Measurements from ENCODE around the gene SEMA4D. TPM values are rescaled to one million over a fixed set of nuclear protein-coding genes. Genes with fewer than 3 reads are reported as not detected.

SEMA4D gene
- total and polyA plus RNA-seq, 2 experiments from 2014 or later, result 9.4 to 10.4 TPM

- Histone ChIP-seq H3K4me3 (no peak overlapping the region), H3K27me3 (no peaks in the 10 kb centered on the region), H3K27ac (no peak overlapping the region), H3K36me3 (replicated peaks; ENCODE audit: insufficient read depth, low read depth) (no peaks in the 10 kb centered on the region), H3K79me2 (no peaks in the 10 kb centered on the region), H3K4me2 (no peak overlapping the region), H4K20me1 (ENCODE audit: insufficient read depth, poor library complexity, severe bottlenecking) (no peaks in the 10 kb centered on the region), H3K4me1 (ENCODE audit: insufficient read depth) (no peaks in the 10 kb centered on the region), H3K9me2 (replicated peaks; ENCODE audit: insufficient read depth) (no peaks in the 10 kb centered on the region), H3K9me3 (ENCODE audit: low read depth) (no peaks in the 10 kb centered on the region), H2AFZ (no peak overlapping the region)
- WGBS (ENCODE audit: low lambda C conversion rate, missing lambda C conversion rate), result 93% methylated on average over 3 of the region's 3 CpGs
- DNase-seq (ENCODE audit: low spot score), result no peak
- TF ChIP-seq EZH2phosphoT487 (IDR thresholded peaks at IDR 0.05; ENCODE audit: low read depth, severe bottlenecking, unreplicated experiment) (no peak), CTCF (IDR thresholded peaks at IDR 0.05; ENCODE audit: poor library complexity) (no peak), EZH2 (IDR thresholded peaks at IDR 0.05; ENCODE audit: borderline replicate concordance) (no peak)
Observed at GRCh38 chr9:89366711-89367110, 131.2 kb downstream of the SEMA4D start.

GRCh38 chr9:89365532-89365912 is 132.4 kb downstream of the SEMA4D start:
- no peaks in the 10 kb centered on the region for H3K36me3 ChIP-seq (replicated peaks; ENCODE audit: insufficient read depth, low read depth)
- no peaks in the 10 kb centered on the region for H3K27me3 ChIP-seq
- DNase-seq (ENCODE audit: low spot score), result no peak
- no peaks in the 10 kb centered on the region for H4K20me1 ChIP-seq (ENCODE audit: insufficient read depth, poor library complexity, severe bottlenecking)
- H3K27ac ChIP-seq, result no peak overlapping the region
- no peaks in the 10 kb centered on the region for H3K79me2 ChIP-seq
- 89% methylated on average over 2 of the region's 2 CpGs for WGBS (ENCODE audit: low lambda C conversion rate, missing lambda C conversion rate)
- H2AFZ ChIP-seq, result no peak overlapping the region
- H3K4me2 ChIP-seq, result no peak overlapping the region
- H3K9me3 ChIP-seq (ENCODE audit: low read depth), result no peaks in the 10 kb centered on the region
- no peaks in the 10 kb centered on the region for H3K4me1 ChIP-seq (ENCODE audit: insufficient read depth)
- H3K4me3 ChIP-seq, result no peak overlapping the region
- TF ChIP-seq EZH2 (IDR thresholded peaks at IDR 0.05; ENCODE audit: borderline replicate concordance) (no peak), CTCF (IDR thresholded peaks at IDR 0.05; ENCODE audit: poor library complexity) (no peak), EZH2phosphoT487 (IDR thresholded peaks at IDR 0.05; ENCODE audit: low read depth, severe bottlenecking, unreplicated experiment) (no peak)
- no peaks in the 10 kb centered on the region for H3K9me2 ChIP-seq (replicated peaks; ENCODE audit: insufficient read depth)

- Histone ChIP-seq H3K27me3 (no peaks in the 10 kb centered on the region), H3K36me3 (replicated peaks; ENCODE audit: insufficient read depth, low read depth) (no peaks in the 10 kb centered on the region), H3K4me3 (no peak overlapping the region), H3K9me3 (ENCODE audit: low read depth) (no peaks in the 10 kb centered on the region), H3K9me2 (replicated peaks; ENCODE audit: insufficient read depth) (no peaks in the 10 kb centered on the region), H4K20me1 (ENCODE audit: insufficient read depth, poor library complexity, severe bottlenecking) (no peaks in the 10 kb centered on the region), H3K4me1 (ENCODE audit: insufficient read depth) (no peaks in the 10 kb centered on the region), H3K27ac (no peak overlapping the region), H3K4me2 (no peak overlapping the region), H2AFZ (no peak overlapping the region), H3K79me2 (no peaks in the 10 kb centered on the region)
- no peak for TF ChIP-seq EZH2phosphoT487 (IDR thresholded peaks at IDR 0.05; ENCODE audit: low read depth, severe bottlenecking, unreplicated experiment)
- TF ChIP-seq EZH2 (IDR thresholded peaks at IDR 0.05; ENCODE audit: borderline replicate concordance), result no peak
- no peak for TF ChIP-seq CTCF (IDR thresholded peaks at IDR 0.05; ENCODE audit: poor library complexity)
- WGBS (ENCODE audit: low lambda C conversion rate, missing lambda C conversion rate), result 92% methylated on average over 17 of the region's 17 CpGs
- no peak for DNase-seq (ENCODE audit: low spot score)
Observed at GRCh38 chr9:89364666-89365531, 133.0 kb downstream of the SEMA4D start.
